Suprapubic skin (tissue), 3 donors: ENCODE measurements around the gene NBPF4.

Experiments
- CTCF ChIP-seq, 2 donors: fragments of 200-600 bp in 1 of 2; fragments of 450-650 bp in 1 of 2; sonication (generic) in 1 of 2; IDR thresholded peaks; one replicate each; pipeline ENCODE4 v1.5.1; 2016 to 2019; ENCODE audit warnings: antibody characterized with exemption in 2 of 2, mild to moderate bottlenecking in 1 of 2, moderate library complexity in 1 of 2
- POLR2AphosphoS5 ChIP-seq, 3 donors: sonication (generic); formaldehyde crosslinking; IDR thresholded peaks; one replicate each; pipeline ENCODE4 v1.6.1; 2017; ENCODE audit warnings: antibody characterized with exemption in 3 of 3

- TF ChIP-seq CTCF (IDR thresholded peaks at IDR 0.05), result no peak
- peak in 2 of 3 donors; percentile 20 to 36 for TF ChIP-seq POLR2AphosphoS5 (IDR thresholded peaks at IDR 0.05)
Observed at GRCh38 chr1:108199781-108200686, 43.8 kb downstream of the NBPF4 start, which contains the start of gene SLC25A24.
